KMS-11 (cell line): ENCODE measurements around the gene LINC01488.

Source experiments
- H2AFZ ChIP-seq: fragments of 200-600 bp; sonication (generic); 2 replicates; pipeline ENCODE4 v1.6.1; 2016; ENCODE audit warnings: antibody characterized with exemption, mixed run types, low read depth
- H3K27ac ChIP-seq: fragments of 200-600 bp; sonication (generic); 2 replicates; pipeline ENCODE4 v1.6.1; 2016; ENCODE audit warnings: mild to moderate bottlenecking, mixed run types
- H3K27me3 ChIP-seq: fragments of 200-600 bp; sonication (generic); 2 replicates; pipeline ENCODE4 v1.6.1; 2017; ENCODE audit warnings: mild to moderate bottlenecking, low read depth, mixed run types, moderate library complexity; ENCODE audit not compliant: insufficient read depth
- H3K36me3 ChIP-seq: fragments of 200-600 bp; sonication (generic); 2 replicates; pipeline ENCODE4 v1.6.1; 2017; ENCODE audit warnings: mild to moderate bottlenecking, mixed run types; ENCODE audit not compliant: insufficient read depth
- H3K4me1 ChIP-seq: fragments of 200-600 bp; sonication (generic); 2 replicates; pipeline ENCODE4 v1.6.1; 2016; ENCODE audit warnings: mild to moderate bottlenecking, low read depth, mixed run types; ENCODE audit not compliant: poor library complexity, severe bottlenecking
- H3K4me2 ChIP-seq: fragments of 200-600 bp; sonication (generic); 2 replicates; pipeline ENCODE4 v1.7.0; 2016; ENCODE audit warnings: mild to moderate bottlenecking, mixed run types
- H3K4me3 ChIP-seq: fragments of 200-600 bp; sonication (generic); IDR thresholded peaks from 2 replicates; pipeline ENCODE4 v1.6.1; 2017; ENCODE audit warnings: low read depth, low read length, mixed read lengths; ENCODE audit not compliant: insufficient read depth
- H3K79me2 ChIP-seq: fragments of 200-600 bp; sonication (generic); 2 replicates; pipeline ENCODE4 v1.6.1; 2016; ENCODE audit warnings: low read depth, mixed run types; ENCODE audit not compliant: insufficient read depth
- H3K9ac ChIP-seq: fragments of 200-600 bp; sonication (generic); 2 replicates; pipeline ENCODE4 v1.6.1; 2016; ENCODE audit warnings: mild to moderate bottlenecking, mixed run types
- H4K20me1 ChIP-seq: fragments of 200-600 bp; sonication (generic); 2 replicates; pipeline ENCODE4 v1.6.1; 2016; ENCODE audit warnings: mild to moderate bottlenecking, mixed run types; ENCODE audit not compliant: insufficient read depth
- TF ChIP-seq, protein P1 (sequence below): fragments of 200-600 bp; sonication (generic); conservative IDR thresholded peaks from 2 replicates; pipeline ENCODE4 v1.6.1; 2017; ENCODE audit warnings: low read depth, mild to moderate bottlenecking, antibody characterized with exemption, low read length, moderate library complexity, mixed read lengths

LINC01488 gene

DNA sequence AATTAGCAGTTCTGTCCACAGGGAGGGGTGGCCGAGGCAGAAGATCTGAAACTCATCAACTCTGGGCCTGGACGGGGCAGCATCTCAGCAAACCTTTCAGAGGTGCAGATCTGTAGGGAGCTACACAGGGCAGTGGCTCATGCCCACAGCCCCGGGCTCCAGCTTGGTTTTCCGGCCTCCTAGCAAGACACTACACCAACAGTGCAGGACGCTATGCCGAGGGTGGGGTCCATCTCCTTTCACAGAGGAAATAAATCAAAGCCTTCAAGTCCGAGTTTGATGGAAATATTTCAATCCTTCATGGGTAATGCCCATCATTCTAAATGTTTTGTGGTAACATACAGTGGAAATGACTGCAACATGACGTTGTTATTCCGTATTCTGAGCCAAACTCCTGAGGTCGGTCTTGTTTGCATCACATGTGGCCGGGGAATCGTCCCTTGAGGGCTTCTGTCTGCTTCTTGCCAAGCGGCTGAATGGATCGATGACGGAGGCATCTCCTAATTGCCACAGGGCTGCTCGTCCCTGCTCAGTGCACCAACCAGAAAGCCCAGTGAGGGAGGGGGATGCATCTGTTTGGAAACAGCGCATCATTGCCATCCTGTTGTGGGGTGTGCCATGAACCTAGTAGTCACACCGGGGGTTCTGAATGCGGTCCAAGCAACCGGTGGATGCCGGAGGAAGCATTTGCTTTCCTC lies 30.0 kb downstream of the LINC01488 start:
- no peaks in the 10 kb centered on the region for H3K79me2 ChIP-seq
- H2AFZ ChIP-seq: no peak overlapping the region
- TF ChIP-seq, protein P1, sequence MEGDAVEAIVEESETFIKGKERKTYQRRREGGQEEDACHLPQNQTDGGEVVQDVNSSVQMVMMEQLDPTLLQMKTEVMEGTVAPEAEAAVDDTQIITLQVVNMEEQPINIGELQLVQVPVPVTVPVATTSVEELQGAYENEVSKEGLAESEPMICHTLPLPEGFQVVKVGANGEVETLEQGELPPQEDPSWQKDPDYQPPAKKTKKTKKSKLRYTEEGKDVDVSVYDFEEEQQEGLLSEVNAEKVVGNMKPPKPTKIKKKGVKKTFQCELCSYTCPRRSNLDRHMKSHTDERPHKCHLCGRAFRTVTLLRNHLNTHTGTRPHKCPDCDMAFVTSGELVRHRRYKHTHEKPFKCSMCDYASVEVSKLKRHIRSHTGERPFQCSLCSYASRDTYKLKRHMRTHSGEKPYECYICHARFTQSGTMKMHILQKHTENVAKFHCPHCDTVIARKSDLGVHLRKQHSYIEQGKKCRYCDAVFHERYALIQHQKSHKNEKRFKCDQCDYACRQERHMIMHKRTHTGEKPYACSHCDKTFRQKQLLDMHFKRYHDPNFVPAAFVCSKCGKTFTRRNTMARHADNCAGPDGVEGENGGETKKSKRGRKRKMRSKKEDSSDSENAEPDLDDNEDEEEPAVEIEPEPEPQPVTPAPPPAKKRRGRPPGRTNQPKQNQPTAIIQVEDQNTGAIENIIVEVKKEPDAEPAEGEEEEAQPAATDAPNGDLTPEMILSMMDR: no peak
- no peak overlapping the region for H3K9ac ChIP-seq
- H3K4me3 ChIP-seq: no peak overlapping the region
- no peak overlapping the region for H3K27ac ChIP-seq
- no peaks in the 10 kb centered on the region for H3K4me1 ChIP-seq
- no peaks in the 10 kb centered on the region for H3K36me3 ChIP-seq
- H4K20me1 ChIP-seq: no peaks in the 10 kb centered on the region
- H3K4me2 ChIP-seq: no peak overlapping the region
- H3K27me3 ChIP-seq: no peaks in the 10 kb centered on the region; the same call in 1 of the 2 replicates

DNA sequence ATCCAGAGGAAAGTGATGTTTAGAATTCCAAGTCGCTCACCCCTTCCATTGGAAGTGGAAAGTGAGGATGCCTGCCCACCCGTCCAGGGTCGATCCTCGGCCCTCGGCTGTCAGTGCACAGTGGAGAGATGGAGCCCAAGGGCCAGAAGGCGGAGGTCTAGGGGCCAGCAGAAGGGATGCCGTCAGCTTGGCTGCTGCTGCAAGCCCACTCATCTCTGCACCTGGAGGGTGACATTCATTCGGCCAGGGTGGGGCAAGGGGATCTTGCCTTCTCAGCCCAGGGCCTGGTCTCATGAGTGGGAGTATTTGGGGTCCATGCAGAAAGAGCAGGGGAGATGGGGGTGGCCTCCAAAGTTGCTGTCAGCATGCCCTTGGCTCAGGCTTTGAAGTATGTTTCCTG lies 30.7 kb downstream of the LINC01488 start:
- H3K36me3 ChIP-seq: no peaks in the 10 kb centered on the region

DNA sequence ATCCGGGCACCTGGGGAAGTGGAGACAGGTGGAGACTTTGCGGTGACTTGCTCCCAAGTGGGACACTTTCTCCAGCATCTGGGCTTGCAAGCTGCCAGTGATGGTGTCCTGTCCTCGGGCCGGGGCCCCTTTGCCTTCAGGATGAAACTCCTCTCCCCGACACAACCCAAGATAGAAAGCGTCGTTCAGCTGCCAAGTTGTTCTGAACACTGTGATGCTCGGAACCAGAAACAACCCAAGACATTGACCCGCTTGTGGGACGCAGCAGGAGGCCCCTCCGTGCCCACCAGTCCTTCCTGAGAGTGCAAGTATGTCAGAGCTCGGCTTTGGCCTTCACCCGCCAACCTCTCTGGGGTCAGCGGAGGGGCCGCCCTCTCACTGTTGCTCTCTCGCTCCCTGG lies 31.3 kb downstream of the LINC01488 start:
- no peak overlapping the region for H3K9ac ChIP-seq
- H3K4me3 ChIP-seq: no peak overlapping the region
- H3K79me2 ChIP-seq: no peaks in the 10 kb centered on the region
- H3K36me3 ChIP-seq: no peaks in the 10 kb centered on the region
- TF ChIP-seq, protein P1: no peak
- H3K27ac ChIP-seq: no peak overlapping the region
- no peaks in the 10 kb centered on the region for H3K4me1 ChIP-seq
- no peak overlapping the region for H2AFZ ChIP-seq
- no peak overlapping the region for H3K4me2 ChIP-seq
- H3K27me3 ChIP-seq: no peaks in the 10 kb centered on the region; the same call in 1 of the 2 replicates
- no peaks in the 10 kb centered on the region for H4K20me1 ChIP-seq

More for the DNA sequence above, 30.7 kb downstream of the LINC01488 start:
- no peak overlapping the region for H3K27ac ChIP-seq
- no peak overlapping the region for H2AFZ ChIP-seq
- no peaks in the 10 kb centered on the region for H3K79me2 ChIP-seq
- no peaks in the 10 kb centered on the region for H3K4me1 ChIP-seq
- no peak overlapping the region for H3K4me2 ChIP-seq
- no peak overlapping the region for H3K9ac ChIP-seq
- no peaks in the 10 kb centered on the region; the same call in 1 of the 2 replicates for H3K27me3 ChIP-seq
- no peak overlapping the region for H3K4me3 ChIP-seq
- TF ChIP-seq, protein P1: no peak
- no peaks in the 10 kb centered on the region for H4K20me1 ChIP-seq

DNA sequence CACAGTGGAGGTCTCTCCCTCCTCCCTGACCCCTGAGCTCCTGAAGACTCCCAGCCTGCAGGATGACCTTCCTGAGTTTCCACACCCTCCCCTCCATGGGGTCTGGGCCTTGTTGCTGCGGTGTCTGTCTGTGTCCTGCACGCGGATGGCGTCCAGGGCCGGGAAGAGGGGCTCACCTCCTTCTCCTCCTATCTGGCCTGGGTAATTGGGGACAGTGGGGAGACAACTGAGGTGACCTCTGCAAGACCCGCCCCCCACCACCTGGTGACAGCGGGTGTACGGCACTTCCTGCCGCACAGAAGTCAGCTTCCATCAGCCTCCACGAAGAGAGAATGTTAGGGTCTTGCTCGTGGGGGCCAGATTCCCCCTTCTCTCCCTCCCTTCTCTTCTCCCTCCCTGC lies 31.7 kb downstream of the LINC01488 start:
- no peaks in the 10 kb centered on the region for H3K79me2 ChIP-seq
- H3K27me3 ChIP-seq: no peaks in the 10 kb centered on the region; the same call in 1 of the 2 replicates
- no peak overlapping the region for H3K27ac ChIP-seq
- H3K9ac ChIP-seq: no peak overlapping the region
- TF ChIP-seq, protein P1: no peak
- H3K4me1 ChIP-seq: no peaks in the 10 kb centered on the region
- H2AFZ ChIP-seq: no peak overlapping the region
- H3K4me2 ChIP-seq: no peak overlapping the region
- no peak overlapping the region for H3K4me3 ChIP-seq
- no peaks in the 10 kb centered on the region for H4K20me1 ChIP-seq
- no peaks in the 10 kb centered on the region for H3K36me3 ChIP-seq
